ENCODE data around the gene TMEM52.

TMEM52 gene

DNA sequence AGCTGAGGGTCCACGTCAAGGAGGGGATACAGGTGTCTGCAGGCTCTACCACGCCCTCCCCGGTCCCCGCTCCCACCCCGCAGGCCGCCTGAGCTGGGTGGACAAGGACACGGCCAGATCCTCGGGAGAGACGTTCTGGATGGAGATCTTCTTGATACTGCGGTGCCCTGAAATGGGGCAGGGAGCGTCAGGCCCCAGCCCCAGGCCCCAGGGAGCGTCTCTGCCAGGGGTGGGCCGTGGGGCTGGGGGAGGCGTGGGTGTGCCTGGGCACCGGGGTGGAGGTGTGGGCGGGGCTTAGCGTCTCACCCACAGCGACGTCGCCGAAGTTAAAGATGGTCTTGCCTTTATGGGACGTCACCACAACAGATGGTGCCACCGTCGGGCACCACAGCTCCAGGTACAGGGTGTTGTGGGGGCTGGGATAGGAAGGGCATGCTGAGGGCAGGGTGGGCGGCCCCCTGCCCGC is 7.3 kb upstream of the TMEM52 start:
- DNase-seq: no peak

DNA sequence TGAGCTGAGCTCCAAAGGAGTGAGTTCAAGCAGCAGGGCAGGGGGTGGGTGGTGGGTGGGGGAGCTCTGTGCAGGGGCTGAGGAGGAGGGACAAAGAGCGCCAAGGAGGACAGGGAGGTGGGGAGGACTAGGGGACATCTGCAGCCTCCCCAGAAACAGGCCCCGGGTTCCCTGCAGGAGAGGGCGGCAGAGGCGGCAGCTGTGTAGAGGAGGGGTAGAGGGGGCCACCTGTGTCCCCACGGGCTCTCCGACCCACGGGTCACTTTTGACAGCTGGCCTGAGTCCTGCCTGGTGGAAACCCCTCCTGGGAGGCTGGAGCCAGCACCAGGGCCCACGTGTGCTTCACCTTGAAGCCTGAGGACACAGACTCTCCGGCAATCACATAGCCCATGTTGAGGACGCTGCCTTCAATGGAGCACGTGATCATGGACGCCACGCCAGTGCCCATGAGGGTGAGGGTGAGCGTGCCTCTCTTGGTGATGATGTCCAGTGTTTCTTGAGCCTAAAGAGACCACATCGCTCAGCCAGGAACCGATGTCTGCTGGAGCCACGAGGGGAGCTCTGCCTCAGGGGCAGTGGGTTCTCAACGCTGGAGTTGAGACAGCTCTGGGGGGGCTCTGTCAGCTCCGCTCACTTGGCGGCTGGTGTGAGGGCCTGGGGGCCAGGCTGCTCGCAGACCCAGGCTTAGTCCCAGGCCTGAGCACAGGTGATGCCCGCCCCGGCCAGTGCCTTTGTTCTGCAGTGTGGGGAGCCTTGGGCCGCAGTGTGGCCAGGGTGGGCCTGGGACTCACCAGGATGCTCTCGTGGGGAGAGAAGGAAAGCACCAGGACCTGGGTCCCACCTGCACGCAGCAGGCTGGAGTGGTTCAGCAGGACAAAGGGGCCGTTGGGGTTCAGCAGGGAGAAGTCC is 6.6 kb upstream of the TMEM52 start:
- DNase-seq: no peak

DNA sequence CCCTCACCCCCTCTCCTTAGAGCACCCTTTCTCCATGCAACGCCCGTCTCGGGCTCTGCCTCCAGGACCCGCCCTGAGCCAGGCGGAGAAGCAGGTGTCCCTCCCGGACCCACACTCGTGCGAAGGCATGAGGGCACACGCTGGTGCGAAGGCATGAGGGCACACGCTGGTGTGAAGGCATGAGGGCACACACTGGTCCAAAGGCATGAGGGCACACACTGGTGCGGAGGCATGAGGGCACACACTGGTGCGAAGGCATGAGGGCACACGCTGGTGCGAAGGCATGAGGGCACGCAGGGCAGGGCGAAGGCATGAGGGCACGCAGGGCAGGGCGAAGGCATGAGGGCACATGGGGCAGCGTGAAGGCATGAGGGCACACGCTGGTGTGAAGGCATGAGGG is 5.8 kb upstream of the TMEM52 start:
- no peak for DNase-seq

DNA sequence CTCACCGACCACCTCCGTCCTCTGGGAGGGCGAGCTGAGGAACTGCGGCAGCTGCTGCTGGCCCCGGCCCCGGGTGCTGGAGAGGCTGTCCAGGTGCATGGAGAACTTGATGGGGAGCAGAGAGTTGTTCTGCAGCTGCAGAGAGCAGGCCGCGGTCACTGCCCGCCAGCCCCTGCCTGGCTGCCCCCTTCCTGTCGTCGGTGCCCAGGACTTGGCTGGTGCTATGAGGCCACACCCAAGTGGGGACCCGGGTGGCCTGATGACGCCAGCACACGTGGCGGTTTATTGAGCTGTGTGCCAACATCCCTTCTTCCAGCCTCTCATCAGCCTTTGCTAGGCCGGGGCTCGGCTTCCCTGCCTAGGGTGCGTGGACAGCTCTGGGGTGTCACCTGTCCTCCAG is 5.3 kb upstream of the TMEM52 start:
- no peak for DNase-seq

DNA sequence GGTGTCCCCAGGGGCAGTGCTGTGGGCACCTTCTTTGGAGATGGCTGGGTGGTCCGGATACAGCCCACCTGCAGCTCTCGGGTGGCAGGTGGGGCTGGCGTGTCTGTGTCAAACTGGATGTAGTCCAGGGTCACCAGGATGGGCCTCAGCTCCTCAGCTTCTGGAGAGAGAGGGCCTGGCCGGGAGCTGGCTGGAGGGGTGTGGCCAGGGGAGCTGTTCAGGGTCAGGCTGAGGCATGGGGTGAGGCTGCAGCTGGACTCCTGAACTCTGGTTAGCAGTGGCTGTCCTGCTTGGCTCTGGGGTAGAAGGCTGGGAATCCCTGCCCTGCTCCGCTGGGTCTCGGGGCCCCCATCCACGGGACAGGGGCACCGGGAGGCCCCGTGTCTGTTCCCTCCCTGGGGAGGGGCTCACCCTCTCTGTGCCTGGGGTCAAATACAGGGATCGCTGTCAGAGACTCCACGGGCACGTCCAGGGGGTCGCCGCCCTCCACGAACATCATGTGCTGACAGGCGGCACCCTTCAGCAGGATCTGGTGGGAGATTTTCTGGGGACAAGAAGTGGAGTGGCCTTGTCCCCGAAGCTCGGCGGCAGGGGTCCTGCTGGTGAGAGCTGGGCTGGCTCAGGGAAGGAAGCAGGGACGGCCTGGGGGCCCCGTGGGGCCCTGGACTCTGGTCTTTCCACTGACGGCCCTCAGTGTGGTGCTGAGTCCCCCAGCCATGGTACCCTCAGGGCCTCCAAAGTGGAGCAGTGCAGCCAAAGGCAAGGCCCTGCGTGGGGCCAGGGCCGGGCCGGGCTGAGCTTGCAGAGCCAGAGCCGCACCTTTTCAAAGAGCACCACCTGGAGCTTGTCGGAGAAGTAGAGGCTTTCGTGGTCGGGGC is 4.1 kb upstream of the TMEM52 start:
- DNase-seq: no peak

DNA sequence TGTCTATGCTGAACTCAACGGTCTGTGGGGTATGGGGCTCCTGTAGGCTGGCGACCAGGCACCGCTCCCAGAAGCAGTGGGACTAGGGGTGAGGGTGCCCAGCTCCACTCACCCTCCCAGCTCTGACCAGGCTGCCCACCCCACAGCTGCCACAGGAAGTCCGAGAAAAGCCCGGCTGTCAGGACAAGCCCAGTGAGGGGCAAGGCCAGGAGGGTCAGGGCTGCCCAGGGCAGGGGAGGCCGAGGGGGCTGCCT is 3.5 kb upstream of the TMEM52 start:
- no peak for DNase-seq

DNA sequence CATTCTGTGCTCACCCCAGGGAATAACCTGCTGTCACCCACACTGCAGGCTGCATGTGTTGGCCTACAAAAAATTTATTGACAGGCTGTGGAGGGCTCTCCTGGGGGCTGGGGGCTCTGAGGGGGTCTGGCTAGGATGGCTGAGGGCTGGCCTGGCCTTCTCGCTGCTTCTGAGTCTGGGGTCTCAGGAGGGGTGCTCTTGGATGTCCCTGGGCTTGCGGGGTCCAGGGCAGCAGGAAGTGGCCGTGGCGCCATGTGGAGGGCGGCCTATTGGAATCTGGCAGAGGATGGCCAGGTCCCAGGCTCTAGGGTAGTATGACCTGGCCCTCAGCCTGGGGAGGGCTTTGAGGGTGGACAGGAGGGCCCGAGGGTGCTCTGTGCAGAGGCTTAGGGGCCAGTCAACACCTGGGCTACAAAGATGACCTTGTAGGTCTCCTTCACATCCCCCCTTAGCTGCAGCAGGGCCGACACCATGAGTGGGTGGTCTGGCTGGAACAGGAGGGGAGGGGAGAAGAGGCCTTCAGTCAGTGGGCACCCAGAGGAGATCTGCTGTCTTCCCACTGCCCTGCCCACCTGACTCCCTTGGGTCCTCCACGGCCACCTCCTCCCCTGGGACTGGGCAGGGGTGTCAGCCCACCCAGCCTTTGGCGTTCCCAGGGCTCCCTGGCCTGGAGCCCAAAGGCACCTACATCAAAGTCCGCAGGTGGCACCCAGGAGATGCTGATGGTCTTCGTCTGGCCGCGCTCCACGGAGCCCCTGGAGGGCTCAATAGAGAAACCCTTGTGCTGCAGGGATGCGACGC is 3.0 kb upstream of the TMEM52 start:
- no peak for DNase-seq

DNA sequence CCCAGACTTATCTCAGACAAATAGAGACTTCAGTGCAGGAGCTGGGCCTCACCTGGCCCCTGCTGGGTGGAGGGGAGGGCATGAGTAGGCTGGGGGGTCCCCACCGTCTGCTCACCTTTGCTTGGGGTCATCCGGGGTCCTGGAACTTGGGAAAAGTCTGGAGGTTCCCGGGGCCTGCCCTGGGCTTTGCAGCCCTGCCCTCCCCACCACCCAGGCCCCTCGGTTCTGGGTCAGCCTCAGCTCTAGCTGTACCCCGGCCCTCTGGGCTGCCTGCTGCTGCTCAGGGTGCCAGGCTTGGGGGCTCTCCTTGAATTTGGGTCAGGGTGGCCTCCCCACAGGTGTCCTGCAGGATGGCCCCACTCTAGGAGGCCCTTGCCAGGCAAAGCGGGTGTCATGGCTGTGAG is 2.4 kb upstream of the TMEM52 start:
- DNase-seq: no peak

DNA sequence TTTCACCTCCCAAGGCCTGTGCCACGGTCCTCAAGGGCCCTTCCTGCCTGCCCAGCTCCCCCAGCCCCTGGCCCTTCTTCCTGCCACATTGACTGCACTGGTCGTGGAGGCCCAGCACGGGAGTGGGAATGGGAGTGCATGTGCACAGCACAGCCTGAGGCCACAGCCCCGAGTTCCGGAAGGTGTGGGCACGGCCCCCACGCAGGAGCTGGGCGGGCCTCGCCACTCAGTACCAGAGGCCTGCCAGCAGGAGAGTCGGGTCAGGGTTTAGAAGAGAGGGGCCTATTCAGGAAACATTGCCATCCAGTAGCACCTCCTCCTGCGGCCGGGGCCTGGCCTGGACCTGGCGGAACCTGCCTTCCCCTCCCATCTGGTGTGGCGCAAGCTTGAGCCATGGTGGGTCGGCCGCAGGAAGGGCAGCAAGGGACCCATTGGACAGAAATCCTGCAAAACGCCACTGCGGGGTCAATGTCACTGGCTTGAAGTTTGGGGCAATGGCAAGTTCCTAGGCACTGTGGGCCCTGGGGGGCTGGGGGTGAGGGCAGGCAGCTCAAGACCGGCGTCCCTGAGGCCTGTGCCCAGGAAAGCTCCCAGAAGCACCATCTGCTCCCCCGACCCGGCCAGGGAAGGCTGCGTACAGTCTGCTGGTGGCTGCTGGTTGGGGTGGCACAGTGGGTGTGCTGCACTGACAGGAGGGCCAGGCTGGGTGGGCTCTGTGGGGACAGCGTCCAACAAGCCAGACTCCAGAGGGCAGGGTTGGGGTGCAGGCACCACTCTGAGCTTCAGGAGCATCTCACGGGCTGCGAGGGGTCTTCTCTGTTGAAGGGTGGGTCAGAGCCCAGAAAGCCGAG is 1.8 kb upstream of the TMEM52 start:
- DNase-seq: no peak

DNA sequence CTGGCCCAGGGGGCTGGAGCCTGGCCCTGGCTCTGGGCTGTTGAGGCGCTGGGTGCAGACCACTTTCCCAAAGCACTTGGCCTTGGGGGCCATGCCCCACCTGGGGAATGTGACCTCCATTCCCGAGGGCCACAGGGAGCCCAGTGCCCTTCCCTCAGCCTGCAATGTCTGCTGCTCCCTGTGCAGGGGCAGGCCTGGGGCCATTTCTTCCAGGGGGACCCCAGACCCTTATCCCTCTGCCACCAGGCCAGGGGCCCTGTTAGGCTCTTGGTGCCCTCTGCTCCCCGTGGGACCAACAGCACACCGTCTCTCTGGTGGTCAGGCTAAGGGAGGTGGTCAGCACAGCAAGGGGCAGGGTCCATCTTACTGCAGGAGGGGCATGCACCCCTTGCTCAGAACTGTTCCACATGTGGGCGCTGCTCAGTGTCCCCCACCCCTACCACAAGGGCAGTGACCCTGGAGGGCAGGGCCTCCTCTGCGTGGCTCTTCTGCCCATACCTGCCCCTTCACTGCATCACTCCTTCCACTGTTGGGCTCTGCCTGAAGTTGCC is 1.1 kb upstream of the TMEM52 start:
- DNase-seq: no peak

DNA sequence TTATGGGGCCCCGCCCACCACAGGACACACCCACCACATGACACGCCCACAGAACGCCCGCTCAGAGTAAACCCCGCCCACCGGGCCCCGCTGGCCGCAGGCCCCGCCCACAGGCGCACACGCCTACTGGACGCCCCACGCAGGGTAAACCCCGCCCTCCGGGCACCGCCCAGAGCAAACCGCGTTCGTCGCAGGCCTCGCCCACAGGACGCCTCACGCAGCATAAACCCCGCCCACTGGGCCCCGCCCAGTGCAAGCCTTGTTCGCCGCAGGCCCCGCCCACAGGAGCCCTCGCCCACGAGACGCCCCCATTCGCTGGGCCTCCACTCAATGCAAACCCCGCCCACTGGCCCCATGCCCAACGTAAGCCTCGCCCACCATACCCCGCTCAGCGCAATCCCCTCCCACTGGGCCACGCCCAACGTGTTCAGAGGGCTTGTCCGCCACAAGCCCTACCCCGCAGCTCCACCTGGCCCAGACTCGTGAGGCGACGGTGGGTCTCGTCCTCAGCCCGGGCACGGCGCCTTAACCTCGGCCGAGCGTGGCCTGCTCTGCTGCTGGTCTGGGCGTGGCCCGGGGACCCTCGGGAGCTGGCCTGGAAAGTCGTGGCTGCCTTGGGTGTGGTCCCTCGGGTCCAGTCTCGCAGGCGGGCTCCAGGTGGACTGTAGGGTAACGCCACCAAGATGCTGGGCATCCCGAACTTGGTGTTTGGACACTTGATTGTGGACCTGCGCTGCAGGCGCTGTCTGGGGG is 401 bp upstream of the TMEM52 start:
- peak; percentile 99 for DNase-seq

DNA sequence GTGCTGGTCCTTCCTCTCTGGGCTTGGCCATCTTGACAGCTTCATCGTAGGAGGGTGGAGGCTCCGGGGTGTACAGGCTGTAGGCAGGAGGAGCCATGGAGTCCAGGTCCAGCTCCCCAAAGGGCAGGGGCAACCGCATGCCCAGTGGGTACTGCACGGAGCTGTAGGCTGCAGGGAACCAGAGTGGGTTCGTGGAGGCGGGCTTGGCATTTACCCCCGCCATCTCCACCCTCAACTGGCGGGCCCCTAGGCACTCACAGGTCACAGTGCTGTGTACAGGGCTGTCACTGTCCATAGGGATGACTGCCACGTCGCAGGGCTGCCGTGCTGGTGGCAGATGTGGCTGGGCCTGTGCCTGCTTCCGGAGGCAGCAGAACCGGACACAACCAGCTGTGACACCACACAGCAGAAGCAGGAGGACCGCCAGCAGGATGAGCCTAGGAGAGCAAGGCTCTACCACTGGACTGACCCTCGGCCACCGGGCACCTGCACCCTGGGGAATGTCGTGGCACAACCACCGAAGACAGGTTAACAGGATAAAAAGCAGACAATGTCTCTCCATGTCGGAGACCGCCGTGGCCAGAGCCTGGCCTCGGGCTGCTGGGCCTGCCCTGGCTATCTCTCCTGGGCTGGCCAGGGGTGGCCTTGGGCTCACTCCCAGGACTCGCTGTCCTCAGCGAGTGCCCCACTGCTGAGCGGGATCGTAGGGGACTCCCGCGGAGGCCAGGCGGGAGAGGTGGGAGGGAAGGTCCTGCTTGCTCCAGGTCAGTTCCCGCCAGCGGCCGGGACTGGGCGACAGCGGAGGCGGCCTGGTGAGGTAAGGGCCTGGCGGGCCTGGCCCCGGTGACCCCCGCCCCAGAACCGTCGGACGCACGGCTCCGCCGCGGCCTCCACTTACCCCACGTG is 831 bp downstream of the TMEM52 start:
- no peak for DNase-seq

DNA sequence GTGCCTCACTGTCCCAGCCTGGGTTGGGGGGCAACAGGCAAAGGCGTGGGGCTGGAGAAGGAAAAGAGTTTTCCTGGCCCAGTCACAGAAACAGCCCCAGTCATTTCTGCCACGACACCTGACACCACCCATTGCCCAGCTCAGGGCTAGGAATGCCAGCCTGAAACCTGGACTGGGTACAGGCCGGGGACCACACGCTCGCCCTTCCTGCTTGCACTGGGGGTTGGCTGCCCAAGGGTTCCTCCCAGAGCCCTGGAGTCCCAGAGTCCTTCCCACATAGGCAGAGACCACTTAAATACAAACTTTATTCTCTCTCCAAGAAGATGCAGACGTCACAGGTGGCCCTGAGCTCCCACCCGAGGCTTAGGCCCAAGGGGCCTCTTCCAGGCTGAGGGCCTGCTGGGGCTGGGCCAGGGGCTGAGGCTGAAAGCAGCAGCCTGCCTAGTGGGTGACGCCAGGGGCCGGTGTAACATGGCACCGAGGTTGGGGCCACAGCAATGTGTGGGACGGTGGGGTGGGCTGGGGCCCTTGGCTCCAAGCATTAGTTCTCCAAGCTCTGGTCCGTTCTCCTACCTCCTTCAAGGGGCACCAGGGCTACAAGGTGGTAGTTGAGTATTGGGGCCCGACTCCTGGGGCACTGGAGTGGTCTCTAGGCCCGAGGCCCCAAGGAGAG is 1.6 kb downstream of the TMEM52 start:
- DNase-seq: no peak

DNA sequence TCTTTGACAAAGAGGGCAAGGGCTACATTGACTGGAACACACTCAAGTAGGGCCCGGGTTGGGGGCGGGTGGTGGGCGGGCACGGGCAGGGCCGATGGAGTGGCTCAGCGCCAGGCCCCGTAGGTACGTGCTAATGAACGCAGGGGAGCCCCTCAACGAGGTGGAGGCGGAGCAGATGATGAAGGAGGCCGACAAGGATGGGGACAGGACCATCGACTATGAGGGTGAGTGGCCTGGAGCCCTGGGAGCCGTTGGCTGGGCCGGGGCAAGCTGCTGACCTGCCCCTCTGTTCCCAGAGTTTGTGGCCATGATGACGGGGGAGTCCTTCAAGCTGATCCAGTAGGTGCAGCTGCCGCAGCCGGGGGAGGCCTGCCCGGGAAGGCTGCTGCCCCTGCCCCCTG is 2.2 kb downstream of the TMEM52 start:
- DNase-seq: no peak

DNA sequence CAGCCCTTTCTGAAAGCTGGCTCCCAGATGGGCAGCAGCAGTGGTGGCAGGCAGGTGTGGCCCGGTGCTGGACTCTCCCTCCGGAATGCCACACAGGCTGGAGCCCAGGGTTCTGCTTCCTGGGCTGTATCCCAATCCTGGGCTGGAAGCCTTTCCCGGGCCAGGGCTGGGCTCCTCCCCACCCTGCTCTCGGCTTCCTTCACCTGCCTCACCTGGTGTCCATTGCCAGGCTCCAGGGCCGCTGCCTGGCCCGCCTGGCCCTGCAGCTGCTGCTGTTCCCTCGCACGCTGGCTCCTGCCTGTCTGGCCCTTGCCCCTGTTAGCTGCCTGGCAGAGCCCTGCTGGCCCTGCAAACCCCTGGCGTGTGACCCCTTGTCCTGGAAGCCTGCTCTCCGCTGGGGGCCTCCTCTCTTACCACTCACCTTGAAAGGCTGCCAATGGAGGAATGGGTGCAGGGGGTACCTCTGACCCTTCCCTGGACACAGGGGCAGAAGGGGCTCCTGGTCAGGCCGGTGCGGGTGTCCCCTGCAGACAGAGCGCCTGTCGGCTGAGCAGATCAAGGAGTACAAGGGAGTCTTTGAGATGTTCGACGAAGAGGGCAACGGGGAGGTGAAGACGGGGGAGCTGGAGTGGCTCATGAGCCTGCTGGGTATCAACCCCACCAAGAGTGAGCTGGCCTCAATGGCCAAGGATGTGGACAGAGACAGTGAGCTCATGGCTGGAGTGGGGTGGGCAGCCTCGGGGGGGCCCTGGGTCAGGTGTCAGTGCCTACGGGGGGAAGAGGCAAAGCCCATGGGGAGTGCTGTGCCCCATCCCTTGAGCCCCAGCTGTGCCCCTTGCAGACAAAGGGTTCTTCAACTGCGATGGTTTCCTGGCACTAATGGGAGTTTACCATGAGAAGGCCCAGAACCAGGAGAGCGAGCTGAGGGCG is 2.9 kb downstream of the TMEM52 start:
- no peak for DNase-seq

DNA sequence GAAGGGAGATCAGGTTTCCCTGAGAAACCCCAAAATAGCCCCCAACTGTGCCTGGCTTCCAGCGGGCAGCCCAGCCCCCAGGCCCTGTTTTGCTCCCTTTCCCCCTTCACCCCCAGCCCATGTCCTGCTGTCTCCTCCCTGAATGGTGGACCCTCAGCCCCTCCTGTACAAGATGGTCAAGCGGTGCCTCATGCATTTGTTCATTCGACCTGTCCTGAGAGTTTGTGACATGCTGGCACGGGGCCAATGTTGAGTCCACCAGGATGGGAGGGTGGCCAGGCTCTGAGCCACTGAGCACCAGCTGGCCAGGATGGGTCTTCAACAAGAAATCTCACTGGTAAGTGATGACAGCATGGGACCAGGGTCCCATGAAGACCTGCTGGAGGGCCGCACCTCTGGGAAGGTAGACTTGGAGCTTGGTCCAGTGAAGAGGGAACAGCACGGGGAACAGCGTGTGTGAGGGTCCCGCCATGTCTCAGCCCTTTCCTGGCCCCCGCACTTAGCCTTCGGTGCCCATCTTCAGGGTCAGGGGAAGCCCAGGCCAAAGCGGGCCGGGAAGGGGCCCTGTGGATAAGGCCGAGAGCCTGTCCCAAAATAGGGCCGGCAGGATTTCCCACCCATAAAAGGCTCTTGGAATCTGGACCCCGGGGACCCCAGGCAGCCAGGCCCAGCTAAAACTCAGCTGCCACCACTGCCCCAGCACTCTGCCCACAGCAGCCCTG is 3.9 kb downstream of the TMEM52 start, which contains the start of gene CALML6:
Gene CALML6, plus strand, starts transcription at position 290 of the 722 bp plus-strand sequence. Its CDS starts 21 bp downstream, at position 311.
- DNase-seq: no peak
